PC-3 (cell line): ENCODE results near the gene FRMPD4. TPM values are rescaled to one million over a fixed set of nuclear protein-coding genes. Genes with fewer than 3 reads are reported as not detected.

ENCODE experiments used
- ATAC-seq: fragments of 200-7000 bp; cut with Tn5 transposase; 2 replicates; pipeline ENCODE4 v1.9.1; 2020; ENCODE audit warnings: mild to moderate bottlenecking, moderate library complexity
- BruUV-seq: library from RNA; stranded (reverse); fragments of 400-500 nt; replicated peaks from 2 replicates; lab custom pipeline; 2021; lab: Mats Ljungman, UMichigan
- CTCF ChIA-PET: fragments of 300-600 bp; sonication (Branson Sonifier 250); formaldehyde crosslinking; loops from one replicate; lab custom pipeline; 2022; ENCODE audit warnings: antibody characterized with exemption; lab: Charles Lee
- POLR2A ChIA-PET: fragments of 300-600 bp; sonication (Branson Sonifier 250); formaldehyde crosslinking; loops from one replicate; lab custom pipeline; 2022; ENCODE audit warnings: antibody characterized with exemption; ENCODE audit not compliant: unreplicated experiment; lab: Charles Lee
- DNase-seq: peaks from one replicate; pipeline ENCODE4 v3.0.0-alpha.2; 2015
- H2AFZ ChIP-seq: fragments of 300-600 bp; sonication (generic); 2 replicates; pipeline ENCODE4 v1.6.0; 2016; ENCODE audit warnings: antibody characterized with exemption, low read length
- H3F3A ChIP-seq: fragments of 300-600 bp; sonication (generic); one replicate; pipeline ENCODE4 v1.6.0; 2017; ENCODE audit warnings: antibody characterized with exemption, low read length, control low read depth, mild to moderate bottlenecking; ENCODE audit not compliant: unreplicated experiment
- H3K27ac ChIP-seq: fragments of 300-600 bp; sonication (generic); 2 replicates; pipeline ENCODE4 v1.5.1; 2016; ENCODE audit warnings: mild to moderate bottlenecking, low read length
- H3K27me3 ChIP-seq: fragments of 300-600 bp; sonication (generic); 2 replicates; pipeline ENCODE4 v1.6.1; 2016; ENCODE audit warnings: low read length, mixed read lengths
- H3K36me3 ChIP-seq: fragments of 300-600 bp; sonication (generic); 2 replicates; pipeline ENCODE4 v1.6.1; 2016; ENCODE audit warnings: low read depth, mixed run types, low read length, mixed read lengths
- H3K4me1 ChIP-seq: fragments of 300-600 bp; sonication (generic); 2 replicates; pipeline ENCODE4 v1.5.1; 2016; ENCODE audit warnings: low read length; ENCODE audit not compliant: insufficient read depth
- H3K4me2 ChIP-seq: fragments of 300-600 bp; sonication (generic); 2 replicates; pipeline ENCODE4 v1.6.0; 2016; ENCODE audit warnings: low read length
- H3K4me3 ChIP-seq: fragments of 300-600 bp; sonication (generic); 2 replicates; pipeline ENCODE4 v1.5.1; 2016; ENCODE audit warnings: mild to moderate bottlenecking, low read length, mixed read lengths
- H3K79me2 ChIP-seq: fragments of 300-600 bp; sonication (generic); 2 replicates; pipeline ENCODE4 v1.6.1; 2017; ENCODE audit warnings: low read length, mixed read lengths
- H3K9ac ChIP-seq: fragments of 300-600 bp; sonication (generic); 2 replicates; pipeline ENCODE4 v1.6.0; 2016; ENCODE audit warnings: mild to moderate bottlenecking, low read length
- H3K9me2 ChIP-seq: fragments of 300-600 bp; sonication (generic); replicated peaks from 2 replicates; pipeline ENCODE4 v1.6.1; 2016; ENCODE audit warnings: mixed run types, low read length, mixed read lengths
- H3K9me3 ChIP-seq: fragments of 300-600 bp; sonication (generic); 2 replicates; pipeline ENCODE4 v1.6.1; 2016; ENCODE audit warnings: low read length, mixed read lengths
- H4K20me1 ChIP-seq: fragments of 300-600 bp; sonication (generic); 2 replicates; pipeline ENCODE4 v1.6.1; 2016; ENCODE audit warnings: low read length, mixed read lengths
- EZH2 ChIP-seq: fragments of 300-600 bp; sonication (generic); IDR thresholded peaks from one replicate; pipeline ENCODE4 v1.6.1; 2017; ENCODE audit warnings: antibody characterized with exemption, mild to moderate bottlenecking, low read length; ENCODE audit not compliant: unreplicated experiment
- EZH2phosphoT487 ChIP-seq: fragments of 300-600 bp; sonication (generic); IDR thresholded peaks from 2 replicates; pipeline ENCODE4 v1.6.1; 2018; ENCODE audit warnings: mild to moderate bottlenecking, antibody characterized with exemption, low read length, borderline replicate concordance
- intact Hi-C: fragments of 100-400 bp; cut with micrococcal nuclease; formaldehyde crosslinking; loops from 2 replicates; pipeline ENCODE4 v1.9.0; 2023
- total RNA-seq: library from RNA; depleted of rRNA; stranded (reverse); fragments of >200 nt; gene quantifications from 2 replicates; pipeline ENCODE4 v1.2.3, GENCODE V29; 2014
- TF ChIP-seq, protein P1 (sequence below): fragments of 300-600 bp; sonication (generic); conservative IDR thresholded peaks from 2 replicates; pipeline ENCODE4 v1.5.1; 2017; ENCODE audit warnings: antibody characterized with exemption, low read depth, mild to moderate bottlenecking, low read length

Gene FRMPD4
- total RNA-seq, 1 experiment from 2014 or later: 0.15 TPM

DNA sequence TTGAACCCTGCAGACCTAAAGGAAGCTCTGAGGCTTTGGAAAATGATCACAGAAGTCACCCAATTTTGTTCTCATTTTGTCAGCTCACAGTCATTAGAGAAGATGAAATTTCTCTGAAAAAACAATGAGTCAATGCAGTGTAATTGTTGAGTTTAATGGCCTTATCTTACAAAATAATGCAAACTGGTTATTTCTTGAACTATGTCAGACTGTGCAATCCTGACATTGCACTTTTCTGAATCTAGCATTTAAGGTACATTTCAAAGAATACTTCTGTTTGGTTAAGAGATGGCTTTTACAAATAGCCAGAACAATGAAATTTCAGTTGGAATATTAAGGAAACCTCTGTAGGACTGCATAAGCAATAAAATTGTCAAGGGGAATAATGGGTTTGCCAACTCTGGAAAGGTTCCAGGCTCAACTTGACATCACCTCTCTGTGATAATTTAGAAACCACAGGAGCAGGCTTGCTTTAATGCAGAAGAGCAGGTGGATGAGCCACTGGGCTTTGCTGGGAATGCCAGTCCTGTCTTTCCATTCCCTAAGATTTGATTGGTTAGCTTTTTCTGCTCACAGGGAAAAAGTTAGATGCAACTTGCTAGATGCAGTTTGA lies 222.8 kb downstream of the FRMPD4 start:
- BruUV-seq: no TSS peak
- Histone ChIP-seq H3K9ac (peak overlapping the region; percentile 57), H3K27ac (peak overlapping the region; percentile 95), H3K36me3 (no peaks in the 10 kb centered on the region), H3K4me2 (peak overlapping the region; percentile 75), H3K4me1 (peaks cover 22% of the 10 kb centered on the region), H3F3A (peaks cover 6% of the 10 kb centered on the region), H3K27me3 (no peaks in the 10 kb centered on the region), H3K79me2 (no peaks in the 10 kb centered on the region), H3K4me3 (peak overlapping the region; percentile 29; the same call in 1 of the 2 replicates), H4K20me1 (no peaks in the 10 kb centered on the region), H3K9me3 (no peaks in the 10 kb centered on the region), H3K9me2 (no peaks in the 10 kb centered on the region), H2AFZ (no peak overlapping the region)
- ChIA-PET CTCF (no interaction called here), POLR2A (interaction anchor here (0.6 kb wide), 1 partner anchor 151 kb away, joined by 13 read pairs; no protein-coding TSS in a partner anchor)
- ATAC-seq: peak; percentile 81
- DNase-seq: peak; percentile 58
- intact Hi-C loops: no loop called here
- TF ChIP-seq, protein P1, sequence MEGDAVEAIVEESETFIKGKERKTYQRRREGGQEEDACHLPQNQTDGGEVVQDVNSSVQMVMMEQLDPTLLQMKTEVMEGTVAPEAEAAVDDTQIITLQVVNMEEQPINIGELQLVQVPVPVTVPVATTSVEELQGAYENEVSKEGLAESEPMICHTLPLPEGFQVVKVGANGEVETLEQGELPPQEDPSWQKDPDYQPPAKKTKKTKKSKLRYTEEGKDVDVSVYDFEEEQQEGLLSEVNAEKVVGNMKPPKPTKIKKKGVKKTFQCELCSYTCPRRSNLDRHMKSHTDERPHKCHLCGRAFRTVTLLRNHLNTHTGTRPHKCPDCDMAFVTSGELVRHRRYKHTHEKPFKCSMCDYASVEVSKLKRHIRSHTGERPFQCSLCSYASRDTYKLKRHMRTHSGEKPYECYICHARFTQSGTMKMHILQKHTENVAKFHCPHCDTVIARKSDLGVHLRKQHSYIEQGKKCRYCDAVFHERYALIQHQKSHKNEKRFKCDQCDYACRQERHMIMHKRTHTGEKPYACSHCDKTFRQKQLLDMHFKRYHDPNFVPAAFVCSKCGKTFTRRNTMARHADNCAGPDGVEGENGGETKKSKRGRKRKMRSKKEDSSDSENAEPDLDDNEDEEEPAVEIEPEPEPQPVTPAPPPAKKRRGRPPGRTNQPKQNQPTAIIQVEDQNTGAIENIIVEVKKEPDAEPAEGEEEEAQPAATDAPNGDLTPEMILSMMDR: no peak
- TF ChIP-seq EZH2: no peak
- TF ChIP-seq EZH2phosphoT487: no peak

DNA sequence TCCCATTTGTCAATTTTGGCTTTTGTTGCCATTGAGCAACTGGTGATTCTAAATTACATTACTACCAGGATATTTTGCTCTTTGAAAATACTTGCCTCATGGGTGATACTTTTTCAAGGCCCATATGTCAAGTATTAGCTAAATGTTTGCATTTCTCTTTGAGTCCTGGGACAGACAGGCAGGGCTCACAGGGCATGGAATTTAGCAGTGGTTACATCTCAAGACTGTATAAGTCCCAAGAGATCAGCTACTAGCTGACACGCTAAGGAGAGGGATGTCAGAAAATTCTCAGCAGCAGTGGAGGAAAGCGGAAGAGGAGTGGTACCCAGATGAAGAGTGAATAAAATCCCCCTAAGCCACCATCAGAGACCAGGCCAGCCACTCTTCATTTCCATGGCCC lies 224.9 kb downstream of the FRMPD4 start:
- Histone ChIP-seq H3K9me3 (no peaks in the 10 kb centered on the region), H3K9ac (no peak overlapping the region), H4K20me1 (no peaks in the 10 kb centered on the region), H3K4me1 (peaks cover 22% of the 10 kb centered on the region), H3F3A (peaks cover 6% of the 10 kb centered on the region), H3K36me3 (no peaks in the 10 kb centered on the region), H3K27ac (no peak overlapping the region), H3K9me2 (no peaks in the 10 kb centered on the region), H3K79me2 (no peaks in the 10 kb centered on the region), H3K4me2 (no peak overlapping the region), H2AFZ (no peak overlapping the region), H3K4me3 (no peak overlapping the region), H3K27me3 (no peaks in the 10 kb centered on the region)
- ChIA-PET POLR2A (no interaction called here), CTCF (no interaction called here)
- no peak for ATAC-seq
- no TSS peak for BruUV-seq
- TF ChIP-seq EZH2 (no peak), EZH2phosphoT487 (no peak)
- TF ChIP-seq, protein P1: no peak
- intact Hi-C loops: no loop called here
- no peak for DNase-seq

DNA sequence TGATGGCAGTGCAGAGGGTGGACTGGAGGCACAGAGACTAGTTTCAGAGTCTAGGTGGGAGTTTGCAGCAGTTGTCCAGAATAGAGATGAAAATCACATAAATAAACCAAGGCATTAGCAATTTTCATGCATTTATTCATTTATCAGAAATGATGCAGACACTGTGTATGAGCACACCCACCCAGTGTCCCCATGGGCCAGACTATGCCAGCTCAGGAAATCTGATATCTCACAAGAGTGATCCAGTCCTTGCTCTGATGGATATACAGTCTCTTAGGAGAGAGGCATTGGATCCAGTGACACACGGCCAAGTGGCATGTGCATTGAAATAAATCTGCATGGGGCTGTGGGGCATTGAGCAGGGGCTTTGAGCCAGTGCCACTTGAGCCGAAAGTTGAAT lies 228.2 kb downstream of the FRMPD4 start:
- no peak overlapping the region for H3K4me3 ChIP-seq
- H3K9me3 ChIP-seq: no peaks in the 10 kb centered on the region
- POLR2A ChIA-PET: no interaction called here
- DNase-seq: no peak
- no peaks in the 10 kb centered on the region for H3K36me3 ChIP-seq
- TF ChIP-seq EZH2 (no peak), EZH2phosphoT487 (no peak)
- TF ChIP-seq, protein P1: no peak
- no peak for ATAC-seq
- H3K4me1 ChIP-seq: peaks cover 5% of the 10 kb centered on the region
- no peaks in the 10 kb centered on the region for H3K27me3 ChIP-seq
- no peaks in the 10 kb centered on the region for H3K9me2 ChIP-seq
- CTCF ChIA-PET: no interaction called here
- H3K9ac ChIP-seq: no peak overlapping the region
- H2AFZ ChIP-seq: no peak overlapping the region
- H3F3A ChIP-seq: peaks cover 3% of the 10 kb centered on the region
- H3K4me2 ChIP-seq: no peak overlapping the region
- no peak overlapping the region for H3K27ac ChIP-seq
- H4K20me1 ChIP-seq: no peaks in the 10 kb centered on the region
- no TSS peak for BruUV-seq
- H3K79me2 ChIP-seq: no peaks in the 10 kb centered on the region
- intact Hi-C loops: no loop called here
